GM12872 (cell line): ENCODE results near the gene FBN3.

Source experiments
- TF ChIP-seq, protein P1 (sequence below): IDR thresholded peaks from 3 replicates; pipeline ENCODE4 v1.5.1; 2011; ENCODE audit warnings: low read depth, mild to moderate bottlenecking, low read length, moderate library complexity; ENCODE audit not compliant: insufficient read depth

Gene FBN3

DNA sequence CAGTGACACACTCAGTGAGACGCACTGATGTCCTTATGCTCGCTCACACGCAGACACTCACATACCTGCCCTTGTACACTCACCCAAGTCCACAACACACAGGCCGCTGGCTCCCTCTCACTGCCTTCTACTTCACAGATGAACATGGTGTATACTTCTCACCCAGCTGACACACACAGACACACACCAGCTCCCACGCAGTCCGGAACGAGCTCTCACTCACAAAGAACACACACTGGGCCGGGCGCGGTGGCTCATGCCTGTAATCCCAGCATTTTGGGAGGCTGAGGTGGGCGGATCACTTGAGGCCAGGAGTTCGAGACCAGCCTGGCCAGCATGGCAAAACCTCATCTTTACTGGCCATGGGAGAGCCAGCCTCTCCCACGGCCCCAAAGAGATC, 65.2 kb downstream of the FBN3 start:
- TF ChIP-seq, protein P1, sequence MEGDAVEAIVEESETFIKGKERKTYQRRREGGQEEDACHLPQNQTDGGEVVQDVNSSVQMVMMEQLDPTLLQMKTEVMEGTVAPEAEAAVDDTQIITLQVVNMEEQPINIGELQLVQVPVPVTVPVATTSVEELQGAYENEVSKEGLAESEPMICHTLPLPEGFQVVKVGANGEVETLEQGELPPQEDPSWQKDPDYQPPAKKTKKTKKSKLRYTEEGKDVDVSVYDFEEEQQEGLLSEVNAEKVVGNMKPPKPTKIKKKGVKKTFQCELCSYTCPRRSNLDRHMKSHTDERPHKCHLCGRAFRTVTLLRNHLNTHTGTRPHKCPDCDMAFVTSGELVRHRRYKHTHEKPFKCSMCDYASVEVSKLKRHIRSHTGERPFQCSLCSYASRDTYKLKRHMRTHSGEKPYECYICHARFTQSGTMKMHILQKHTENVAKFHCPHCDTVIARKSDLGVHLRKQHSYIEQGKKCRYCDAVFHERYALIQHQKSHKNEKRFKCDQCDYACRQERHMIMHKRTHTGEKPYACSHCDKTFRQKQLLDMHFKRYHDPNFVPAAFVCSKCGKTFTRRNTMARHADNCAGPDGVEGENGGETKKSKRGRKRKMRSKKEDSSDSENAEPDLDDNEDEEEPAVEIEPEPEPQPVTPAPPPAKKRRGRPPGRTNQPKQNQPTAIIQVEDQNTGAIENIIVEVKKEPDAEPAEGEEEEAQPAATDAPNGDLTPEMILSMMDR = no peak

DNA sequence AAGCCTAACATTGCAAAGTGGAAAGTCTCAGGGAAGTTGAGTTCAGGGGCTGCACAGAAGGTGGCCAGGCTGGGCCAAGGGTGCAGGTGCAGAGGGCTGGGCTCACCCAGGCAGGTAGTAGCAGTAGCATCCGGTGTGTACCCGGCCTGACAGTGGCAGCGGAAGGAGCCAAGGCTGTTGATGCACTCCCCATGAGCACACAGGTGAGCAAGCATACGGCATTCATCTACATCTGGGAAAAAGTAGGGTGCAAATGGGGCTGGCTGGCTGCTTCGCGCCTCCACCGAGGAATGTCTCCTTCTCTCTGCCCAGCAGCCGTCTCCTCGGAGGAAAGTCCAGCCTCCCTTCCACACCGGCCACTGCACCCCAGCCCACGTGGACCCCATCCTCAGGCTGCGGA, 66.3 kb downstream of the FBN3 start:
- TF ChIP-seq, protein P1 = no peak

DNA sequence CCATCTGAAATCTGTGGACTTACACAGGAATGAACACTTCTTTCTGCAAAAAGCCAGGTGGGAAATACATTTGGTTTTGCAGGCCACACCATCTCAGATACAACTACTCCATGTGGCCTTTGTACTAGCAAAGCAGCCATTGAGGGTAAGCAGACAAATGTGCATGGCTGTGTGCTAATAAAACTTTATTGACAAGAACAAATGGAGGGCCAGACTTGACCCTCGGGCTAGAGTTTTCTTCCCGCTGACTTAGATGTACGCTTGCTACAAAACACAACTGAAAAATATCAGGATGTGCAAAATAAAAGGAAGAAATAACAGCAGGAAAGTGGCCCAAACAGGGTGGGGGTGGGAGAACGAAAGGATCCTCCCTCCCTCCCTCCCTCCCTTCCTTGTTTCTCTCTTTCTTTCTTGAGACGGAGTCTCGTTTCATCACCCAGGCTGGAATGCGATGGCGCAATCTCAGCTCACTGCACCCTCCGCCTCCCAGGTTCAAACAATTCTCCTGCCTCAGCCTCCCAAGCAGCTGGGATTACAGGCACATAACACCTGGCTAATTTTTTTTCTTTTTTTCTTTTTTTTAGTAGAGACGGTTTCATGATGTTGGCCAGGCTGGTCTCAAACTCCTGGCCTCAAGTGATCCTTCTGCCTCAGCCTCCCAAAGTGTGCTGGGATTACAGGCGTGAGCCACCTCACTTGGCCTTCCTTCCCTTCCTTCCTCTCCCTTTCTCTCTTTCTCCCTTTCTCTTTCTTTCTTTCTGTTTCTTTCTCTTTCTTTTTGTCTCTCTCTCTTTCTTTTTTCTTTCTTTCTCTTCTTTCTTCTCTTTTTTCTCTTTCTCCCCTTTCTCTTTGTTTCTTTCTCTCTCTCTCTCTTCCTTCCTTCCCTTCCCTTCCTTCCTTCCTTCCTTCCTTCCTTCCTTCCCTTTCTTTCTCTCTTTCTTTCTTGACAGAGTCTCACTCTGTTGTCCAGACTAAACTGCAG, 67.5 kb downstream of the FBN3 start:
- TF ChIP-seq, protein P1 = no peak

DNA sequence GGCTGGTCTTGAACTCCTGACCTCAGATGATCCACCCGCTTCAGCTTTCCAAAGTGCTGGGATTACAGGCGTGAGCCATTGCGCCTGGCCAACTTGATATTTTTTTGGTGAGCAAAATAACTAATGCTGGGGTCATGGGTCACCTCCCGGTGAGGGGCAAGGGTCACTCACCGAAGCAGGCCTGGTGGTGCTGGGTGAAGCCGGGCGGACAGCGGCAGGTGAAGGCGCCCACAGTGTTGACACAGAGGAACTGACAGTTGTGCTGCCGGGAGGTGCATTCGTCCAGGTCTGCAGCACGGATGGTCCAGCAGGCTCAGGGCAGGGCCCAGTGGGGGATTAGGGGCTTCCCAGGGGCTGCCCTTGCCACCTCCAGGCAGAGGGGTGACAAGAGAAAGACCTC, 68.6 kb downstream of the FBN3 start:
- TF ChIP-seq, protein P1 = no peak

DNA sequence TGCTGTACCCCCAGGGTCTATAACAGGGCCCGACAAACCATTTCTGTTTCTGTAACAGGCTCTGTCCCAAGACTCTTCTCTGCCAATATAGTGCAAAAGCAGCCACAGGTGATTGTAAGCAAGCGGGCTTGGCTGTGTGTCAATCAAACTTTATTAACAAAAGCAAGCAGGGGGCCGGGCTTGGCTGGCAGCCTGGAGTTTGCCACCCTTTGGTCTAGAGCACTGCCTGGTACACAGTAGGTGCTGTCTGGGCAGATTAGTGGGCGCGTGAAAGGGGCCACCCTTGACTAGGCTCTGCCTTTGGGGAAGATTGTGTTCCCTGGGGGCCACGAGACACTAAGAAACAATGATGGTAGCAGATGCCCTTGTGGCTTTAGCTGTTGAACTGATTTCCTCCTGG, 69.4 kb downstream of the FBN3 start:
- TF ChIP-seq, protein P1 = no peak

DNA sequence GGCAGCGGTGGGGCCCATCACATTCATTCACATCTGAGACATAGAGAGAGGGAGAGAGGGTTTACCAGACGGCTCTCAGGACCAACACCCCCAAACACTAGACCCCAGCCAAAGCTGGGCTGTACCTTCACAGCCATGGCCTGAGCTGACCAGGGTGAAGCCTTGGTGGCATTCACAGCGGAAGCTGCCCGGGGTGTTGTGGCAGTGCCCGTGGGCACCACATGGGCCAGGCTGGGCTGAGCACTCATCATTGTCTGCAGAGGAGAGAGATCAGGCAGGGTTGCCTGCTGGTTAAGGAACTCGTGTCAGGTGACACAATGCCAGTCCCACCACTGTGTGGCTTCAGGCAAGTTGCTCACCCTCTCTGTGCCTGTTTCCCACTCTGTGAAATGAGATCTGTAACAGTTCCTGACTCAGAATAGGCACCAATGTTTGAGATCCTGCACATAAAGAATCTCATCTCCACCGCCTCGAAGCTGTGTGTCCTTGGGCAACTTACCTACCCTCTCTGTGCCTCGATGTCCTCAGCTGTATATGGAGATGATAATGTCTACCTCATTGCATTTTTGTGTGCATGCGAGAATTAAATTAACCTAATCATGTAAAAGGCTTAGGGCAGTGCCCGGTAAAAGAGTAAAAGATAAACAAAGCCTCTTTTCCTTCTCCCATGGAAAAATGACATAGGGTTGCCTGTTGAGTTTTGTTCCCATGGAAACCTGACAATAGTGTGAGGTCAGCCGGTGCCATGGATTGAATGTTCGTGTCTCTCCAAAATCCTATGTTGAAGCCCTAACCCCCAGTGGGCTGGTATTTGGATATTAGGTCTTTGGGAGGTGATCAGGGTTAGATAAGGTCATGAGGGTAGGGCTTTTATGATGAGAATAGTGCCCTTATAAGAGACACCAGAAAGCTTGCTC, 74.0 kb downstream of the FBN3 start:
- TF ChIP-seq, protein P1 = no peak

DNA sequence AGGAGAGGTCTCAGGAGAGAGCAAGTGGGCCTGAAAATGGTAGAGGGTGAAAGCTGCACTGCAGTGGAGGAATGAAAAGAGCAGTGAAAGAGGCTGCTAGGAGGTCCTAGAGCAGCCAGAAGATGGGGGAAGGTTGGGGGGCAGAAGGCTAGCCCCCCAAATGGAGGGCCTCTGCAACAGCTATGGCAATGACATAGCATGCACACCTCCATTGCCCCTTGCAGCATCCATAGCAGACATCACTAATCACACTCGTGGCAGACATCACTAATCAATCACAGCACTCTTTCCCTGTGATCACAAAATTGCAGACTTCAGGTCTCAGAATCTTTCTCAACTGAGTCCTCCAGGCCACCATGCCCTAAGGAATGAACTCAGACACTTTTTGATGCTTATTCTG, 74.9 kb downstream of the FBN3 start:
- TF ChIP-seq, protein P1 = no peak
